ENCODE results near the gene FAM114A1. TPM values are rescaled to one million over a fixed set of nuclear protein-coding genes. Genes with fewer than 3 reads are reported as not detected.

Gene FAM114A1
- total and polyA plus RNA-seq, 2 of the 4 experiments (the other 2 are of a cell fraction), result 135 to 649 TPM

GRCh38 chr4:38920186-38920585 lies 52.6 kb downstream of the FAM114A1 start:
- TF ChIP-seq ELK1 (IDR thresholded peaks at IDR 0.05; ENCODE audit: borderline replicate concordance, low read depth, low read length) (no peak), RCOR1 (IDR thresholded peaks at IDR 0.05; ENCODE audit: insufficient replicate concordance, low read length) (no peak), NFE2L2 (IDR thresholded peaks at IDR 0.05; ENCODE audit: low read depth, low read length) (no peak), RFX5 (IDR thresholded peaks at IDR 0.05; ENCODE audit: low read depth, low read length) (no peak), MXI1 (IDR thresholded peaks at IDR 0.05; ENCODE audit: borderline replicate concordance, low read depth, low read length) (no peak), MAZ (IDR thresholded peaks at IDR 0.05; ENCODE audit: borderline replicate concordance, low read depth, low read length) (no peak), CTCF (conservative IDR thresholded peaks at IDR 0.05; ENCODE audit: low read depth, low read length) (no peak), CEBPB (IDR thresholded peaks at IDR 0.05; ENCODE audit: low read depth, low read length) (no peak), BHLHE40 (IDR thresholded peaks at IDR 0.05; ENCODE audit: low read depth, low read length) (no peak), CHD1 (IDR thresholded peaks at IDR 0.05; ENCODE audit: low read depth, low read length) (no peak), SMC3 (IDR thresholded peaks at IDR 0.05; ENCODE audit: low read depth, low read length) (no peak), POLR2A (IDR thresholded peaks at IDR 0.05; ENCODE audit: low read depth, low read length) (no peak), FOS (IDR thresholded peaks at IDR 0.05; ENCODE audit: low read depth, low read length) (no peak), USF2 (IDR thresholded peaks at IDR 0.05; ENCODE audit: low read depth, low read length) (no peak), MAFK (IDR thresholded peaks at IDR 0.05; ENCODE audit: low read depth, low read length) (no peak), RAD21 (IDR thresholded peaks at IDR 0.05; ENCODE audit: low read length) (no peak)
- CTCF ChIA-PET, result no interaction called here
- peaks cover 9% of the 10 kb centered on the region for H3K9me1 ChIP-seq (ENCODE audit: insufficient read depth, low read length)
- intact Hi-C loops (cut with micrococcal nuclease) (no loop called here), dilution Hi-C loops (cut with HindIII; ENCODE audit: low sequenced_read_pairs, unreplicated experiment) (no loop called here), in situ Hi-C loops (cut with MboI; ENCODE audit: low sequenced_read_pairs) (no loop called here)
- no CpG with 5 or more reads among the region's 2 CpGs for WGBS, 2 experiments (ENCODE audit: extremely low coverage in 2 of 2, insufficient read length in 1 of 2)
- H3K18ac ChIP-seq (ENCODE audit: low read depth, low read length), result no peak overlapping the region
- H3K23ac ChIP-seq (ENCODE audit: low read depth, low read length), result no peak overlapping the region
- no peak overlapping the region for H3K4me2 ChIP-seq (ENCODE audit: low read depth, low read length)
- H3K4ac ChIP-seq (ENCODE audit: low read depth, low read length), result no peak overlapping the region
- no peak overlapping the region for H4K5ac ChIP-seq (ENCODE audit: low read depth, low read length)
- H4K20me1 ChIP-seq (ENCODE audit: insufficient read depth, low read length), result 0 out of 2 replicates have a peak, but pooled peaks cover 15% of the 10 kb centered on the region
- H2BK5ac ChIP-seq (ENCODE audit: low read depth, low read length, poor library complexity, severe bottlenecking), result no peak overlapping the region
- no peak overlapping the region for H2BK15ac ChIP-seq (ENCODE audit: low read depth, low read length)
- DNase-seq, result peak; percentile 29
- POLR2A ChIA-PET (ENCODE audit: unreplicated experiment), result no interaction called here
- no peak overlapping the region for H2BK20ac ChIP-seq (ENCODE audit: low read depth, low read length)
- H3K9ac ChIP-seq (ENCODE audit: low read depth, low read length), result no peak overlapping the region
- no TSS peak for BruUV-seq (replicated peaks)
- H3K27me3 ChIP-seq (ENCODE audit: control insufficient read depth, insufficient read depth, low read length), result no peaks in the 10 kb centered on the region
- H4K91ac ChIP-seq (ENCODE audit: insufficient read depth, low read depth, low read length), result no peak overlapping the region
- no peak overlapping the region for H4K8ac ChIP-seq (ENCODE audit: low read depth in 2 of 2, low read length in 2 of 2)
- H3K4me1 ChIP-seq (ENCODE audit: control insufficient read depth, insufficient read depth, low read length), result peaks cover 2% of the 10 kb centered on the region; the same call in 1 of the 2 replicates
- peaks cover 65% of the 10 kb centered on the region for H3K36me3 ChIP-seq (ENCODE audit: control insufficient read depth, insufficient read depth, low read length)
- no peak overlapping the region for H3K27ac ChIP-seq (ENCODE audit: insufficient read depth, low read length)
- H3K9me3 ChIP-seq (ENCODE audit: control insufficient read depth, insufficient read depth, low read length), result no peaks in the 10 kb centered on the region
- H3K14ac ChIP-seq (replicated peaks; ENCODE audit: low read depth, low read length), result no peak overlapping the region
- H2AK5ac ChIP-seq (ENCODE audit: low read depth, low read length), result no peak overlapping the region
- H3K4me3 ChIP-seq (ENCODE audit: insufficient read depth, low read depth, low read length), result no peak overlapping the region
- H2AK9ac ChIP-seq (replicated peaks; ENCODE audit: low read depth, low read length, poor library complexity), result no peak overlapping the region
- H3K56ac ChIP-seq (ENCODE audit: extremely low read depth, insufficient read depth, low read length), result no peak overlapping the region
- H3K79me1 ChIP-seq (ENCODE audit: low read depth in 1 of 2, low read length in 2 of 2), result peaks cover 24 to 60% of the 10 kb centered on the region in 2 experiments
- no peak overlapping the region for H2BK120ac ChIP-seq (ENCODE audit: low read depth, low read length)
- ATAC-seq (ENCODE audit: low read depth), result no peak
- no peak overlapping the region for H2AFZ ChIP-seq (replicated peaks; ENCODE audit: low read length, poor library complexity)
